Epithelial cell of proximal tubule (primary cell): ENCODE measurements around the gene ST7. TPM values are rescaled to one million over a fixed set of nuclear protein-coding genes. Genes with fewer than 3 reads are reported as not detected.

ENCODE experiments used
- DNase-seq: peaks from one replicate; pipeline ENCODE4 v3.0.0-alpha.2; 2011; ENCODE audit warnings: low read depth
- H3K4me3 ChIP-seq: 2 replicates; pipeline ENCODE4 v1.5.1; 2011; ENCODE audit warnings: low read depth, mild to moderate bottlenecking, low read length
- total RNA-seq: library from RNA; depleted of rRNA; stranded (reverse); fragments of >200 nt; gene quantifications from 2 replicates; pipeline ENCODE4 v1.2.3, GENCODE V29; 2015
- TF ChIP-seq, protein P1 (sequence below): conservative IDR thresholded peaks from 2 replicates; pipeline ENCODE4 v1.5.1; 2012; ENCODE audit warnings: low read depth, mild to moderate bottlenecking, low read length

ST7 gene
- total RNA-seq, 1 donor from 2014 or later = 19.4 TPM

DNA sequence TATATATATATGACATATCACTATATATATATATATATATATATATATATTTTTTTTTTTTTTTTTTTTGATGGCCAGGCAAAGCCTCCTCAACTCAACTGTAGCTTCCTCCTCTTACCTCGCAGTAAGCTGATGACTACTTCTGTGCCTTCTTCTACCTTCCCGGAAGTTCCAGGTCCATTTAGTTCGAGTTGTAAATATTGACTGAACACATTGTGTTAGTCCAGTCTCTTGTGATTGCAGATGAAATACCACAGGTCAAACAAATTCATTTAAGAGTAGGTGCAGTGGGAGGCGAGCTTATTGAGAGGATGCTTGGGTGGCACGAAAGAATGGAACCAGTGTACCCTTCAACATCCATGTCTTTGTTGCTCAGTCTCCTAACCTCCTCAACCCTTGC, 144.6 kb downstream of the ST7 start:
- no peak overlapping the region for H3K4me3 ChIP-seq
- DNase-seq = no peak
- TF ChIP-seq, protein P1, sequence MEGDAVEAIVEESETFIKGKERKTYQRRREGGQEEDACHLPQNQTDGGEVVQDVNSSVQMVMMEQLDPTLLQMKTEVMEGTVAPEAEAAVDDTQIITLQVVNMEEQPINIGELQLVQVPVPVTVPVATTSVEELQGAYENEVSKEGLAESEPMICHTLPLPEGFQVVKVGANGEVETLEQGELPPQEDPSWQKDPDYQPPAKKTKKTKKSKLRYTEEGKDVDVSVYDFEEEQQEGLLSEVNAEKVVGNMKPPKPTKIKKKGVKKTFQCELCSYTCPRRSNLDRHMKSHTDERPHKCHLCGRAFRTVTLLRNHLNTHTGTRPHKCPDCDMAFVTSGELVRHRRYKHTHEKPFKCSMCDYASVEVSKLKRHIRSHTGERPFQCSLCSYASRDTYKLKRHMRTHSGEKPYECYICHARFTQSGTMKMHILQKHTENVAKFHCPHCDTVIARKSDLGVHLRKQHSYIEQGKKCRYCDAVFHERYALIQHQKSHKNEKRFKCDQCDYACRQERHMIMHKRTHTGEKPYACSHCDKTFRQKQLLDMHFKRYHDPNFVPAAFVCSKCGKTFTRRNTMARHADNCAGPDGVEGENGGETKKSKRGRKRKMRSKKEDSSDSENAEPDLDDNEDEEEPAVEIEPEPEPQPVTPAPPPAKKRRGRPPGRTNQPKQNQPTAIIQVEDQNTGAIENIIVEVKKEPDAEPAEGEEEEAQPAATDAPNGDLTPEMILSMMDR = no peak

DNA sequence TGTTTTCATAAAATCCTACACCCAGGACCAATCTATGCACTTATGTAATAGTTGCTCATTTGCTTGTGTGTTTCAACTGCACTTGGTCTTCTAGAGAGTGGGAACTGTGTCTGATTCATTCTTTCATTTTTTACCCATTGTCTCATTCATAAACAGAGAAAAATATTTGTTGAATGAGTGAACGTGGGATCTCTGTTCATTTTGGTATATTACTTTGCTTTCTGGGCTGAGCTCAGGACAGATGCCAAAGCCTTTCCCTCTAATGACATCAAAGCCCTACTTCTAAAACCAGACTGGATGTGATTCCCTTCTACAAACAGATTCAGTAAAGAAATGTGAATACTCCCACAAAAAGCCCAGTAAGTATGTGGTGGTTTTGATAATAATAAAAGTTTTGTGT, 145.2 kb downstream of the ST7 start:
- no peak overlapping the region for H3K4me3 ChIP-seq
- no peak for DNase-seq
- TF ChIP-seq, protein P1 = no peak

DNA sequence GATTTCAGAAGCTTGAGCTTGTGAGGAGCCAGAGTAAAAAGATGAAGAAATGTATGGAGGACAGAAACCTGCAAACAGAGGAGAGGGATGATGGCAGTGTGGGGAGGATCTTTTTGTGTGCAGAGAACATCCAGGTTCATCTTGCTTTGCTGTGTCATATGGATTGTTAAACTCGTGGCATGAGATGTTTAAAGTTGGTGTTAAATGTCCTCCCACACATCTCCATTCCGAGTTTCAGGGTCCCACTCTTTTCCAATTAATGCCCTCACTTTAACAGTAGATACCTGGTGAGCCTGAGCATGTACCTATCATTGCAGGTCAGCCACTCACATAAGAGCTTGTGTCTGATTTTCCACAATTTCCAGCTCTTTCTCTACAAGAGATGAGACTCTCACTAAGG, 147.7 kb downstream of the ST7 start:
- DNase-seq = no peak
- TF ChIP-seq, protein P1 = no peak
- H3K4me3 ChIP-seq = no peak overlapping the region

DNA sequence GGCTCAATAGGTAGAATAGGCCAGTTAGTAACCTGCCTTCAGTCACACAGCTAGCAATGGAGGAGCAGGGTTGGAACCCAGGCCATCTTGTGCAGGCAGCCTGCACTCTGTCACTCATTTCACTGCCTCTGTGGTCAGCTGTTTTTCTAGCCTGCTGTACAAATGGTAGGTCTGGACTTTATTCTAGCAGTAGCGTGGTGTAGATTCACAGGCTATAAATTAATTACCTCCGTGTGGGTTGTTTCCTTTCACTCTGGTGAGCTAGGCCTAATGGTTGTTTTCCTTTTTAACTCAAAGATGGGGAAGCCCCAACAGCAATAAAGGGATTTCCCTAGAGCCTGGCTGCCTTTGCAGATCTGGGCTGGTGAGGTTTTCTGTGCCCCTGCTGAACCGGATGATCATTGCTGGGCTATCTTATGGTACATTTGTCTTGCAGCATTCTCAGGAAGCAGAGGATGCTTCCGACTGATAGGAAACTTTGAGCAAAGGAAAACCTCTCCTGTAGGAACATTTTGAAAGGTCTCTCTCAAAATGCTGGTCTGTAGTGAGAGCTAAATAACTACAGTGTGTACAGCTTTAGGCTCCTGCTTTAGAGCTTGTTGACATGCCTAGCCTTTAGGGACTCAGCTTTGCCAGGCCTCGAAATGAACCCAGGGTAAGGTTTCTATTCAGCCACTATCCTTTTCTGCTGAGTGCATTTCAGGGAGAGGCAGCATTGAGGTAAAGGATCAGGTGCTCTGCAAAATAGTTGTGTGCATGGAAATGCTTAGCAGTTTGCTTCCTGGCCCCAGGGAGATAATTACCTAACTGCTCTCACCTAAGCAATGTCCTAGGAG, 157.4 kb downstream of the ST7 start:
- no peak for DNase-seq
- TF ChIP-seq, protein P1 = no peak
- H3K4me3 ChIP-seq = no peak overlapping the region

DNA sequence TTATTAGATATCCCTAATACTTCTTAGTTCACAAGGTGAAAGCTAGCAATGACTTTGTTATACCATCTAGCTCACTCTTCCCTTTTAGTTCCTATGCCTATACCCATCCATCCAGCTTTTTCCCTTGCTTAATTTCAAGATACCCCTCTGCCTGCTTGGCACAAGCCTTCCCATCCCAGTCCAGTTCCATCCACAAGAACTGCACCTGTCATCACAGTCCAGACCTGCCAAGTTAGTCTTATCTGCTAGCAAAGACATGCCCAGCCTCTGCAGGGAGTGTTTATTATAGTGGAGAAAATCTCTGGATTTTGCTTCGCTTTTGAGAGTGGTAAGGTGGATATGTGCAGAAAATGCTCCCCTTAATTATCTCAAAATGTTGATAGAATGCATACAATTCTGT, 158.2 kb downstream of the ST7 start:
- no peak overlapping the region for H3K4me3 ChIP-seq
- TF ChIP-seq, protein P1 = no peak
- no peak for DNase-seq

DNA sequence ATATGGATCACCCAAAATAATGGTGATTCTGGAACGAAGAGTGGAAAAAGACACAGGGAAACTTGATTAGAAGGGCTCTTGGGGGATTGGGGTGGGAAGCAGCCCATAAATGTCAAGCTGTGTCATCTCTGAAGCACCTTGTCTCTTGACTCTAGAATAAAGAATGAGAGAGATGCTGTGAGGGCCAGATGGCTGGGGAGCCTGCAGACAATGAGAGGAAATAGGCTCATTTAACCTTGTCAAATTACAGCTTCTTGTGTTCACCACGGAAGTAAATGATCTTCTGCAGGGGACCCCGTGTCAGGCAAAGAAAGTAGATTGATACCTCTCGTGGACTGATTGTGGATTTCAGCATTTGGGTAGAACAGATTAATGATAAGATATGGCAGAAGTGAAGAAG, 159.3 kb downstream of the ST7 start:
- TF ChIP-seq, protein P1 = no peak
- DNase-seq = no peak
- H3K4me3 ChIP-seq = no peak overlapping the region

DNA sequence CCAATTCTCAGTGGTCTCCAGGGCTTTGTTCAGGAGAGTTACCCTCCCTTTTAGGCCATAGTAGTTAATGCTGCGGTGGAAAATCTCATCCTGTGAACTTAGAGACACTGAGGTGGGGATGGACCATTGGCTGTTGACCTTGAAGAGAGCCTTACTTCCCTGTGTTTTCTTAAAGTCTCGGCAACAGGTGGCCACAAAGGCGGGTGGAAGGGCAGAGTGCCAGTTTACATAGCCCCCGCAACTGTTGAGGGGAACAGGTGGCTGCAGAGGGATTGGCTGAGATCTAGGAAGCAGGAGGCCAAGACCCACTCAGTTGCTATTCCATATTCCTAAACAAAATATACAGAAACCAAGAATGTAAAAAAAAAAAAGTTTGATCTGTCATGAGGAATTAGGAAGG, 160.6 kb downstream of the ST7 start:
- no peak overlapping the region for H3K4me3 ChIP-seq
- no peak for DNase-seq
- TF ChIP-seq, protein P1 = no peak
